Stimulated activated memory B cell treated with anti-CD40 and anti-IgM and Interleukin-4, amounts not matched to agents 10 μg/mL and 1 μg/mL and 100 μg/mL, for 72 hours (primary cell): ENCODE data around the gene CACNA2D2.

Source experiments
- ATAC-seq: fragments of 150-1000 bp; cut with Tn5 transposase; 2 replicates; pipeline ENCODE4 v1.10.0; 2021
- H3K27ac Mint-ChIP-seq: one replicate; pipeline ENCODE4 v1.8.0; 2022; ENCODE audit warnings: mild to moderate bottlenecking, mixed read lengths
- H3K27me3 Mint-ChIP-seq: one replicate; pipeline ENCODE4 v1.8.0; 2022; ENCODE audit warnings: mixed read lengths
- H3K36me3 Mint-ChIP-seq: one replicate; pipeline ENCODE4 v1.8.0; 2022; ENCODE audit warnings: mixed read lengths
- H3K4me1 Mint-ChIP-seq: one replicate; pipeline ENCODE4 v1.8.0; 2022; ENCODE audit warnings: mixed read lengths
- H3K4me3 Mint-ChIP-seq: one replicate; pipeline ENCODE4 v1.8.0; 2022; ENCODE audit warnings: mild to moderate bottlenecking, moderate library complexity, mixed read lengths
- H3K9me3 Mint-ChIP-seq: one replicate; pipeline ENCODE4 v1.8.0; 2022; ENCODE audit warnings: mixed read lengths

The CACNA2D2 gene

GRCh38 chr3:50374363-50375257 lies 128.8 kb downstream of the CACNA2D2 start:
- Mint-ChIP-seq H3K4me3 (no peak overlapping the region), H3K27me3 (peaks cover 19% of the 10 kb centered on the region), H3K9me3 (no peaks in the 10 kb centered on the region), H3K36me3 (no peaks in the 10 kb centered on the region), H3K4me1 (peaks cover 6% of the 10 kb centered on the region), H3K27ac (no peak overlapping the region)
- peak; percentile 1 for ATAC-seq

- H3K36me3 Mint-ChIP-seq = no peaks in the 10 kb centered on the region
- peaks cover 6% of the 10 kb centered on the region for H3K4me1 Mint-ChIP-seq
- peaks cover 19% of the 10 kb centered on the region for H3K27me3 Mint-ChIP-seq
- H3K9me3 Mint-ChIP-seq = no peaks in the 10 kb centered on the region
- ATAC-seq = no peak
- no peak overlapping the region for H3K4me3 Mint-ChIP-seq
- H3K27ac Mint-ChIP-seq = no peak overlapping the region
Measured at GRCh38 chr3:50373146-50374051, 130.0 kb downstream of the CACNA2D2 start.

- Mint-ChIP-seq H3K4me1 (peaks cover 6% of the 10 kb centered on the region), H3K36me3 (no peaks in the 10 kb centered on the region), H3K9me3 (no peaks in the 10 kb centered on the region), H3K27ac (no peak overlapping the region), H3K27me3 (peaks cover 19% of the 10 kb centered on the region), H3K4me3 (no peak overlapping the region)
- ATAC-seq = no peak
Measured at GRCh38 chr3:50372349-50372748, 131.1 kb downstream of the CACNA2D2 start.

- Mint-ChIP-seq H3K27ac (no peak overlapping the region), H3K4me1 (peaks cover 9% of the 10 kb centered on the region), H3K27me3 (peaks cover 19% of the 10 kb centered on the region), H3K36me3 (no peaks in the 10 kb centered on the region), H3K4me3 (no peak overlapping the region), H3K9me3 (no peaks in the 10 kb centered on the region)
- ATAC-seq = no peak
Measured at GRCh38 chr3:50371133-50371685, 132.2 kb downstream of the CACNA2D2 start.

GRCh38 chr3:50370594-50370993 lies 132.8 kb downstream of the CACNA2D2 start:
- no peaks in the 10 kb centered on the region for H3K9me3 Mint-ChIP-seq
- no peak for ATAC-seq
- no peak overlapping the region for H3K27ac Mint-ChIP-seq
- peaks cover 15% of the 10 kb centered on the region for H3K4me1 Mint-ChIP-seq
- H3K27me3 Mint-ChIP-seq = peaks cover 19% of the 10 kb centered on the region
- H3K36me3 Mint-ChIP-seq = no peaks in the 10 kb centered on the region
- no peak overlapping the region for H3K4me3 Mint-ChIP-seq

GRCh38 chr3:50369012-50369670 lies 134.3 kb downstream of the CACNA2D2 start:
- no peak for ATAC-seq
- H3K4me3 Mint-ChIP-seq = no peak overlapping the region
- no peak overlapping the region for H3K27ac Mint-ChIP-seq
- H3K27me3 Mint-ChIP-seq = peaks cover 19% of the 10 kb centered on the region
- peaks cover 25% of the 10 kb centered on the region for H3K4me1 Mint-ChIP-seq
- H3K36me3 Mint-ChIP-seq = no peaks in the 10 kb centered on the region
- H3K9me3 Mint-ChIP-seq = no peaks in the 10 kb centered on the region

- peak overlapping the region; percentile 88 for H3K4me3 Mint-ChIP-seq
Measured at GRCh38 chr3:50365842-50366220, 137.6 kb downstream of the CACNA2D2 start.

GRCh38 chr3:50365080-50365841 lies 138.2 kb downstream of the CACNA2D2 start:
- H3K9me3 Mint-ChIP-seq = no peaks in the 10 kb centered on the region
- H3K27ac Mint-ChIP-seq = peak overlapping the region; percentile 89
- ATAC-seq = peak; percentile 95
- H3K27me3 Mint-ChIP-seq = no peaks in the 10 kb centered on the region
- H3K36me3 Mint-ChIP-seq = no peaks in the 10 kb centered on the region
- peak overlapping the region; percentile 88 for H3K4me3 Mint-ChIP-seq
- peaks cover 23% of the 10 kb centered on the region for H3K4me1 Mint-ChIP-seq

More at GRCh38 chr3:50365842-50366220, 137.6 kb downstream of the CACNA2D2 start:
- Mint-ChIP-seq H3K27me3 (no peaks in the 10 kb centered on the region), H3K36me3 (no peaks in the 10 kb centered on the region), H3K4me1 (peaks cover 22% of the 10 kb centered on the region), H3K27ac (peak overlapping the region; percentile 89), H3K9me3 (no peaks in the 10 kb centered on the region)
- ATAC-seq = no peak

- H3K27me3 Mint-ChIP-seq = no peaks in the 10 kb centered on the region
- peak; percentile 2 for ATAC-seq
Measured at GRCh38 chr3:50364573-50365079, 138.8 kb downstream of the CACNA2D2 start.

GRCh38 chr3:50359760-50360110 lies 143.7 kb downstream of the CACNA2D2 start:
- H3K9me3 Mint-ChIP-seq = no peaks in the 10 kb centered on the region
- peak overlapping the region; percentile 99 for H3K4me3 Mint-ChIP-seq
- peaks cover 7% of the 10 kb centered on the region for H3K36me3 Mint-ChIP-seq
- peak; percentile 14 for ATAC-seq
- peaks cover 61% of the 10 kb centered on the region for H3K4me1 Mint-ChIP-seq
- H3K27me3 Mint-ChIP-seq = no peaks in the 10 kb centered on the region
- peak overlapping the region; percentile 92 for H3K27ac Mint-ChIP-seq

More at GRCh38 chr3:50364573-50365079, 138.8 kb downstream of the CACNA2D2 start:
- H3K4me3 Mint-ChIP-seq = peak overlapping the region; percentile 88
- H3K36me3 Mint-ChIP-seq = no peaks in the 10 kb centered on the region
- H3K9me3 Mint-ChIP-seq = no peaks in the 10 kb centered on the region
- peak overlapping the region; percentile 89 for H3K27ac Mint-ChIP-seq
- peaks cover 29% of the 10 kb centered on the region for H3K4me1 Mint-ChIP-seq

GRCh38 chr3:50358911-50359759 lies 144.3 kb downstream of the CACNA2D2 start, which contains the start of gene TMEM115:
Gene TMEM115 (minus strand): TSS chr3:50359521. CDS start chr3:50359063, 458 bp downstream.
- peaks cover 12% of the 10 kb centered on the region for H3K36me3 Mint-ChIP-seq
- no peaks in the 10 kb centered on the region for H3K27me3 Mint-ChIP-seq
- peak within 1 kb of the TSS; percentile 99 for H3K4me3 Mint-ChIP-seq
- peaks cover 59% of the 10 kb centered on the region for H3K4me1 Mint-ChIP-seq
- ATAC-seq = peak; percentile 100
- no peaks in the 10 kb centered on the region for H3K9me3 Mint-ChIP-seq
- peak within 1 kb of the TSS; percentile 92 for H3K27ac Mint-ChIP-seq

- Mint-ChIP-seq H3K9me3 (no peaks in the 10 kb centered on the region), H3K36me3 (peaks cover 14% of the 10 kb centered on the region), H3K27me3 (no peaks in the 10 kb centered on the region), H3K4me1 (peaks cover 60% of the 10 kb centered on the region), H3K4me3 (peak overlapping the region; percentile 99), H3K27ac (peak overlapping the region; percentile 92)
- ATAC-seq = no peak
Measured at GRCh38 chr3:50358355-50358910, 145.0 kb downstream of the CACNA2D2 start.

- H3K4me1 Mint-ChIP-seq = peaks cover 67% of the 10 kb centered on the region
- no peaks in the 10 kb centered on the region for H3K9me3 Mint-ChIP-seq
- H3K27me3 Mint-ChIP-seq = no peaks in the 10 kb centered on the region
- ATAC-seq = no peak
- H3K36me3 Mint-ChIP-seq = peaks cover 14% of the 10 kb centered on the region
- H3K4me3 Mint-ChIP-seq = peak overlapping the region; percentile 99
- H3K27ac Mint-ChIP-seq = no peak overlapping the region
Measured at GRCh38 chr3:50357481-50357880, 146.0 kb downstream of the CACNA2D2 start.
